Caco-2 (cell line): ENCODE results near the gene TRIM8. TPM values are rescaled to one million over a fixed set of nuclear protein-coding genes. Genes with fewer than 3 reads are reported as not detected.

Experiments
- BruUV-seq: library from RNA; stranded (reverse); fragments of 400-500 nt; replicated peaks from 2 replicates; lab custom pipeline; 2021; lab: Mats Ljungman, UMichigan
- CTCF ChIA-PET: fragments of 300-600 bp; sonication (Branson Sonifier 250); formaldehyde crosslinking; loops from one replicate; lab custom pipeline; 2022; ENCODE audit warnings: antibody characterized with exemption; lab: Charles Lee
- POLR2A ChIA-PET: fragments of 300-600 bp; sonication (Branson Sonifier 250); formaldehyde crosslinking; loops from one replicate; lab custom pipeline; 2022; ENCODE audit warnings: antibody characterized with exemption; lab: Charles Lee
- DNase-seq, 2 experiments: peaks; one replicate each; pipeline versions ENCODE4 v3.0.0 to v3.0.0-alpha.2; 2020 to 2022
- H3K27me3 ChIP-seq: replicated peaks from 2 replicates; pipeline ENCODE4 v1.6.0; 2011; ENCODE audit warnings: low read length; ENCODE audit not compliant: control insufficient read depth, insufficient read depth
- H3K36me3 ChIP-seq: 2 replicates; pipeline ENCODE4 v1.5.1; 2011; ENCODE audit warnings: low read length; ENCODE audit not compliant: control insufficient read depth, insufficient read depth
- H3K4me1 ChIP-seq: fragments of 250-450 bp; sonication (Bioruptor Pico); 2 replicates; pipeline ENCODE4 v1.5.1; 2020; ENCODE audit warnings: mild to moderate bottlenecking
- H3K4me3 ChIP-seq: 2 replicates; pipeline ENCODE4 v1.5.1; 2011; ENCODE audit warnings: low read depth, mild to moderate bottlenecking, control low read depth, low read length
- H3K9me3 ChIP-seq: fragments of 250-450 bp; sonication (Bioruptor Pico); 2 replicates; pipeline ENCODE4 v1.5.1; 2020; ENCODE audit warnings: mild to moderate bottlenecking, moderate library complexity
- H3K27ac Mint-ChIP-seq: one replicate; pipeline ENCODE4 v1.8.0; 2022; ENCODE audit warnings: mixed read lengths; ENCODE audit not compliant: unreplicated experiment
- H3K27me3 Mint-ChIP-seq: one replicate; pipeline ENCODE4 v1.8.0; 2022; ENCODE audit warnings: mixed read lengths; ENCODE audit not compliant: insufficient read depth, unreplicated experiment
- H3K36me3 Mint-ChIP-seq: one replicate; pipeline ENCODE4 v1.8.0; 2022; ENCODE audit warnings: mild to moderate bottlenecking, mixed read lengths; ENCODE audit not compliant: insufficient read depth, unreplicated experiment
- H3K4me1 Mint-ChIP-seq: one replicate; pipeline ENCODE4 v1.8.0; 2022; ENCODE audit warnings: low read depth, mixed read lengths; ENCODE audit not compliant: unreplicated experiment
- H3K4me3 Mint-ChIP-seq: one replicate; pipeline ENCODE4 v1.8.0; 2022; ENCODE audit warnings: mild to moderate bottlenecking, moderate library complexity, mixed read lengths; ENCODE audit not compliant: unreplicated experiment
- H3K9me3 Mint-ChIP-seq: one replicate; pipeline ENCODE4 v1.8.0; 2022; ENCODE audit warnings: mixed read lengths; ENCODE audit not compliant: unreplicated experiment
- CTCF ChIP-seq, 2 experiments: fragments of 200-600 bp in 1 of 2; IDR thresholded peaks; 1 replicate in 1 of 2; 2 replicates in 1 of 2; pipeline versions ENCODE4 v1.5.1 to v1.8.0; 2011 to 2022; ENCODE audit warnings: antibody characterized with exemption in 1 of 2, control low read depth in 1 of 2, inconsistent platforms in 1 of 2, low read depth in 1 of 2, low read length in 1 of 2, mild to moderate bottlenecking in 1 of 2, moderate library complexity in 1 of 2; ENCODE audit not compliant: insufficient read depth in 1 of 2, severe bottlenecking in 1 of 2, unreplicated experiment in 1 of 2
- intact Hi-C: fragments of 100-400 bp; cut with micrococcal nuclease; formaldehyde crosslinking; loops from one replicate; pipeline ENCODE4 v1.10.0; 2022; ENCODE audit not compliant: unreplicated experiment
- total RNA-seq: library from RNA; stranded (reverse); gene quantifications from 2 replicates; pipeline ENCODE4 v1.2.3, GENCODE V29; 2022

Gene TRIM8
- total RNA-seq, 1 experiment from 2014 or later = 40.9 TPM

DNA sequence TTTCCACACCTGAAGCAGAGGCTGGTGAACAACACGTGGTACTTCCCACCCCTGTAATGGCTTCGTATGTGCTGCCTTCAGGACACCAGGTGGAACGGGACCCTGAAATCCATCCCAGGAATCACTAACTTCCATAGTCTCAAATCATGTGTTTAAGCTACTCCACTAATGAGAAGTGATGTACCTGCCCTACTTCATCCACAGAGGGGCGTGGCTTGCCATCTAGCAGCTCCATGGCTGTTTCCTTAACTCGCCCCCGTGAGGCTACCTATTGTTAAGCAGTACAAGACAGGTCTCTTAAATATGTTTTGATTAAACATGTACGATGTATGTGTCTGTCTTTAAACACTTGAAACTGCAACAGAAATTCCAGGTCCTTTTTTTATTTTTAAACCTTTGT is 38.1 kb downstream of the TRIM8 start:
- ChIA-PET CTCF (interaction anchor here (0.6 kb wide), 1 partner anchor 12 kb away, joined by 3 read pairs; no protein-coding TSS in a partner anchor), POLR2A (no interaction called here)
- Mint-ChIP-seq H3K9me3 (no peaks in the 10 kb centered on the region), H3K27ac (no peak overlapping the region), H3K27me3 (no peaks in the 10 kb centered on the region), H3K4me3 (no peak overlapping the region), H3K36me3 (peaks cover 14% of the 10 kb centered on the region), H3K4me1 (no peaks in the 10 kb centered on the region)
- Histone ChIP-seq H3K36me3 (no peaks in the 10 kb centered on the region), H3K4me3 (no peak overlapping the region), H3K4me1 (no peaks in the 10 kb centered on the region; the same call in 1 of the 2 replicates), H3K9me3 (no peaks in the 10 kb centered on the region), H3K27me3 (no peaks in the 10 kb centered on the region)
- no TSS peak for BruUV-seq
- no peak for DNase-seq
- no peak for TF ChIP-seq CTCF (IDR thresholded peaks at IDR 0.05; ENCODE audit: insufficient read depth in 1 of 2, low read depth in 1 of 2, low read length in 1 of 2, severe bottlenecking in 1 of 2, unreplicated experiment in 1 of 2)
- intact Hi-C loops = no loop called here

DNA sequence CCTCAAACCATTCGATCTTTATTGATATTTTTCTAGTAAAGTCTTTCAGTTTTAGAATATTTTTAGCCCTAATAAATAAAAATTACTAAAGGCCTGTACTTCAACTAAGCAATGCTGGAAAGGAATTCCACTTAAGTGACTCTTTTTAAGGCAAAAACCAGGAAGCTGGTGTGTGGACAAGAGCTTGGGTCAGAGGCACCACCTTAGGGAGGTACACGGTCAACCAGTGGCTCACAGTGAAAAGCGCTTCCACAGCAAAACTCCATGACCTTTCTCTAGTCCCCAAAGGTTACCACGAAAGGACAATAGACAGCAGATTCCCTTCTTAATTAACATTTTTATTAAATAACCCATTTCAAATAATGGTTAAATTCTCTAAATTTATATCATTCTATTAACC is 38.7 kb downstream of the TRIM8 start:
- H3K27me3 Mint-ChIP-seq = no peaks in the 10 kb centered on the region
- no peak overlapping the region for H3K4me3 Mint-ChIP-seq
- H3K4me1 ChIP-seq = no peaks in the 10 kb centered on the region; the same call in 1 of the 2 replicates
- H3K27me3 ChIP-seq = no peaks in the 10 kb centered on the region
- peaks cover 14% of the 10 kb centered on the region for H3K36me3 Mint-ChIP-seq
- no peaks in the 10 kb centered on the region for H3K36me3 ChIP-seq
- H3K9me3 Mint-ChIP-seq = no peaks in the 10 kb centered on the region
- intact Hi-C loops = no loop called here
- CTCF ChIA-PET = no interaction called here
- BruUV-seq = no TSS peak
- POLR2A ChIA-PET = no interaction called here
- TF ChIP-seq CTCF (IDR thresholded peaks at IDR 0.05; ENCODE audit: insufficient read depth in 1 of 2, low read depth in 1 of 2, low read length in 1 of 2, severe bottlenecking in 1 of 2, unreplicated experiment in 1 of 2) = no peak
- H3K4me3 ChIP-seq = no peak overlapping the region
- no peak for DNase-seq
- no peak overlapping the region for H3K27ac Mint-ChIP-seq
- no peaks in the 10 kb centered on the region for H3K4me1 Mint-ChIP-seq
- no peaks in the 10 kb centered on the region for H3K9me3 ChIP-seq

- CTCF ChIA-PET = no interaction called here
- DNase-seq = no peak
- TF ChIP-seq CTCF (IDR thresholded peaks at IDR 0.05; ENCODE audit: insufficient read depth in 1 of 2, low read depth in 1 of 2, low read length in 1 of 2, severe bottlenecking in 1 of 2, unreplicated experiment in 1 of 2) = no peak
- Histone ChIP-seq H3K36me3 (no peaks in the 10 kb centered on the region), H3K27me3 (no peaks in the 10 kb centered on the region), H3K9me3 (no peaks in the 10 kb centered on the region), H3K4me3 (no peak overlapping the region), H3K4me1 (no peaks in the 10 kb centered on the region; the same call in 1 of the 2 replicates)
- Mint-ChIP-seq H3K9me3 (no peaks in the 10 kb centered on the region), H3K27me3 (no peaks in the 10 kb centered on the region), H3K4me1 (no peaks in the 10 kb centered on the region), H3K36me3 (peaks cover 14% of the 10 kb centered on the region), H3K4me3 (no peak overlapping the region), H3K27ac (no peak overlapping the region)
- intact Hi-C loops = no loop called here
- POLR2A ChIA-PET = no interaction called here
- no TSS peak for BruUV-seq
Observed at GRCh38 chr10:102683736-102684135, 39.5 kb downstream of the TRIM8 start.
